GM10248 (cell line): ENCODE measurements around the gene PIK3R5.
A peak's percentile ranks its signal among the peaks of the same experiment; 100 is the strongest.

ENCODE experiments used
- CTCF ChIA-PET: fragments of 300-600 bp; sonication (Branson Sonifier 250); formaldehyde crosslinking; extraction: SDS; loops from one replicate; lab custom pipeline; 2021; ENCODE audit warnings: antibody characterized with exemption; lab: Yijun Ruan, JAX
- POLR2A ChIA-PET: fragments of 350-650 bp; sonication (Branson Sonifier 250); formaldehyde crosslinking; extraction: SDS; loops from one replicate; lab custom pipeline; 2020; ENCODE audit warnings: antibody characterized with exemption; lab: Yijun Ruan, JAX
- DNase-seq: peaks from one replicate; pipeline ENCODE4 v3.0.0; 2012; ENCODE audit errors: extremely low spot score
- TF ChIP-seq, protein P1 (sequence below): IDR thresholded peaks from 2 replicates; pipeline ENCODE4 v1.5.1; 2012; ENCODE audit warnings: mild to moderate bottlenecking, low read depth; ENCODE audit errors: extremely low read depth, missing control alignments, control extremely low read depth

PIK3R5 gene

DNA sequence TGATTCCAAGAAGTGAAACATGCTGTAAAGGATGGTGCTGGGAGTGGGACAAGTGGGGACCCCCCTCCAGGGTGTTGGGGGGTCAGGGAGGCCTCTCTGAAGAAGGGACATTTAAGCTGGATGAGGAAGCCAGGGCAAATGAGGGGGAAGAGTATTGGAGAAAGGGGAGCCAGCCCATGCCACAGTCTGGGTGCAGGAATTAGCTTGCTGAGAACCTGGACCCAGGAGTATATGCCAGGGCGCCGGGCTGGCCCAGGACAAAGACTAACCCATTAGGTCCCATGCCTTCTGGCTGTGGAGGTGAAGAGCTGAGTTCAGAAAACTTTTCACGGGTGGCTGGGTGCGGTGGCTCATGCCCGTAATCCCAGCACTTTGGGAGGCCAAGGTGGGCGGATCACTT is 52.4 kb downstream of the PIK3R5 start:
- DNase-seq = peak; percentile 8
- ChIA-PET CTCF (interaction anchor here (1.4 to 9.1 kb wide), 6 partner anchors 9 to 157 kb away, joined by 4 to 67 read pairs (median 18); no protein-coding TSS in a partner anchor), POLR2A (interaction anchor here (0.6 kb wide), 1 partner anchor 802 kb away, joined by 3 read pairs; no protein-coding TSS in a partner anchor)
- TF ChIP-seq, protein P1, sequence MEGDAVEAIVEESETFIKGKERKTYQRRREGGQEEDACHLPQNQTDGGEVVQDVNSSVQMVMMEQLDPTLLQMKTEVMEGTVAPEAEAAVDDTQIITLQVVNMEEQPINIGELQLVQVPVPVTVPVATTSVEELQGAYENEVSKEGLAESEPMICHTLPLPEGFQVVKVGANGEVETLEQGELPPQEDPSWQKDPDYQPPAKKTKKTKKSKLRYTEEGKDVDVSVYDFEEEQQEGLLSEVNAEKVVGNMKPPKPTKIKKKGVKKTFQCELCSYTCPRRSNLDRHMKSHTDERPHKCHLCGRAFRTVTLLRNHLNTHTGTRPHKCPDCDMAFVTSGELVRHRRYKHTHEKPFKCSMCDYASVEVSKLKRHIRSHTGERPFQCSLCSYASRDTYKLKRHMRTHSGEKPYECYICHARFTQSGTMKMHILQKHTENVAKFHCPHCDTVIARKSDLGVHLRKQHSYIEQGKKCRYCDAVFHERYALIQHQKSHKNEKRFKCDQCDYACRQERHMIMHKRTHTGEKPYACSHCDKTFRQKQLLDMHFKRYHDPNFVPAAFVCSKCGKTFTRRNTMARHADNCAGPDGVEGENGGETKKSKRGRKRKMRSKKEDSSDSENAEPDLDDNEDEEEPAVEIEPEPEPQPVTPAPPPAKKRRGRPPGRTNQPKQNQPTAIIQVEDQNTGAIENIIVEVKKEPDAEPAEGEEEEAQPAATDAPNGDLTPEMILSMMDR = no peak

DNA sequence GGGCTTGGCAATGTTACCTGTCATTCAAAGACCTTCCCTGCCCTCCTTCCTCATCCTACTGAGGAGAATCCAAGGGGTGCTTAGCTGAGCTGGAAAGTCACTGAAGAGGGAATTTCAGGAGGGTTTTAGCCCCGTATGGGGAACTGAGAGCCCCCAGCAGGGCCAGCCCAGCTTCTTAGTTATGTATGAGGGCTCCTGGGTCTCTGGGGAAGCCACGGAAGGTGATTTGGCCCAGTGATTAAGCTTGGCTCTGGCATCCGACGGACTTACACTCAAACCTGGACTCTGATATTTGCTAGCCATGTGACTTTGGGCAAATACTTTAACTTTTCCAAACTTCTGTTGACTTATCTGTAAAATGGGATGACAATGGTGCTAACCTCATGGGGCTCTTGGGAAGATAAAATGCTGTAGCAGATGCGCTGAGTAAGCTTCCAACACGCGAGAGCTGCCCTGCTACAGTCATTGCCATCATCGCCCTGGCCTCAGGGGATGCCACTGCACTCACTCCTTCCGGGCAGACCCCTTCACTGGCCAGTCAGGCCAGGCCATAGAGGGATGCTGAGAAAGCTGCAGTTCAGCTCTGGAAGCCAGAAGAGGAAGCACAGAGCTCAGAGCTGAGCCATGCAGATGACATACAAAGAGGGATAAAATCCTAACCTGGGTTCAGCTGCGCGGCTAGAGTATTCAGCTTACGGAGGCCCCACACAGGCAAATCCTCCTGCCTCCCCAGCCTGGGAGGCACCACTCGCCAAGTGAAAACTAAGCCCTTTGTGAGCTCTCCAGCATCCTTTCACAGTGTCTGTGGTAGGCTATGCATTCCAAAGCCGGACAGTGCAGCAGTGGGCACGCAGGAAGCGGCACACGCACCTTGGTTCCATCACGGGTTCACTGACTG is 53.2 kb downstream of the PIK3R5 start:
- DNase-seq = peak; percentile 24
- POLR2A ChIA-PET = interaction anchor here (0.6 to 1.1 kb wide), 2 partner anchors 18 to 803 kb away, joined by 3 read pairs; no protein-coding TSS in a partner anchor
- TF ChIP-seq, protein P1 = no peak
- CTCF ChIA-PET = interaction anchor here (1.0 to 9.1 kb wide), 6 partner anchors 8 to 156 kb away, joined by 3 to 67 read pairs (median 16); no protein-coding TSS in a partner anchor

DNA sequence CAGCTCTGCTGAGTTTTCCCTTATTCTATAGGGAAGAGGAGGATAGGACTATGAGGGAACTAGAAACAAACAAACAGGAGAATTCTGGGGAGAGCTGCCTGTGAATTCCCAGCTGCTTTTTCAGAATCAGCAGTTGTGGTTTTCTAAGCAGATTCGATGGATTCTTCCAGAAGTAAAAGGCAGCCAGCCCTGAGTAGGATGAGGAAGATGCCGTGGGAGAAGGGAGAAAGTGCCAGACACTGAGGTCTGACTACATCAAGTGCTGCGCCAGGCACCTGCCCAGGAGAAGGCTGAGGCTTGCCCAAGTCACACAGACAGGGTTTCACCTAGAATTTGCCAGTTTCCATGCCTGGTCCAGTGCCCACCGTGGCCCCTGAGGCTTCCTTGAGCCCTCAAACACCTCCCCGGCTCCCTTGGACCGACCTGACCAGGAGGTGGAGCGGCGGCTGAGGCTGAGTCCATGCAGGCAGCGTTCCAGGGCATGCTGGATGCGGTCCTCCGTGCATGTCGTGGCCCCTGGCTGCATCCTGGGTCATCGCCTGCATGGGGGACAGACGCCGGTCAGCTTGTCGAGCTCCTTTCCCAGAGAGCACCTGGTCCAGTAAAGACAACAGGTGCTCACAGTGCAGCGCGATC is 54.4 kb downstream of the PIK3R5 start:
- ChIA-PET CTCF (interaction anchor here (1.0 to 9.1 kb wide), 6 partner anchors 9 to 527 kb away, joined by 3 to 67 read pairs (median 16); no protein-coding TSS in a partner anchor), POLR2A (interaction anchor here (1.0 to 1.1 kb wide), 2 partner anchors 10 to 16 kb away, joined by 3 read pairs; no protein-coding TSS in a partner anchor)
- TF ChIP-seq, protein P1 = no peak
- peak; percentile 9 for DNase-seq

DNA sequence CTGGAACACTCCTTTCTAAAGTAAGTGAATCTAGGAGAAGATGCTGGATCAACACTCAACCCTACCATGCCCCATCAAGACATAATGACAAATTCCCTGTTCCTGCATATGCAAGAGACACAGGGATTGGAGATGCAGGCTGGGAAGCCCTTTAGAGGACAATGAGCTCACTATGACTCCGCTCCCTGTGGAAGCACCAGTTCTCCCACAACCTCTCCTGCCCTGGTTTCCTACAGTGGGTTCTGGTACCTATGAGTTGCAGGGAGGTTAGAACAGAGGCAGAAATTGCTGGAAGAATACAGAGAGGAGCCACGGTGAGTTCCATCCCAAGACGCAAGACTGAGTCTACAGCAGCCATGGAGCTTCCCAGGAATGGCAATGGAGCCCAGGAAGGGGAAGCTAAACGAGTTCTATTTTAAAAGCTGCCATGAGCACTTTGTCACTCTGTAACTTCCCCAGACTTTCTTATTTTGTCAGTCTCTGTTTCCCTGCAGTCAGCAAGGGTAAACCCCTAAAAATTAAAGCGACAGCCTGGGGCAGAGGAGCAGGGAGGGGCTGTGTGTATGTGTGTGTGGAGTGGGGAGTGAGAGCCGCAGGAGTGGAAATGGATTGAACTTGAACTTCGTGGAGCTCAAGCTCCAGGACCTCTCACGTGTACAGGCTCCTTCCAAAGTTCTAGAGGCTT is 55.8 kb downstream of the PIK3R5 start:
- POLR2A ChIA-PET = no interaction called here
- CTCF ChIA-PET = interaction anchor here (1.0 to 9.1 kb wide), 6 partner anchors 10 to 526 kb away, joined by 3 to 67 read pairs (median 16); no protein-coding TSS in a partner anchor
- TF ChIP-seq, protein P1 = no peak
- DNase-seq = no peak

DNA sequence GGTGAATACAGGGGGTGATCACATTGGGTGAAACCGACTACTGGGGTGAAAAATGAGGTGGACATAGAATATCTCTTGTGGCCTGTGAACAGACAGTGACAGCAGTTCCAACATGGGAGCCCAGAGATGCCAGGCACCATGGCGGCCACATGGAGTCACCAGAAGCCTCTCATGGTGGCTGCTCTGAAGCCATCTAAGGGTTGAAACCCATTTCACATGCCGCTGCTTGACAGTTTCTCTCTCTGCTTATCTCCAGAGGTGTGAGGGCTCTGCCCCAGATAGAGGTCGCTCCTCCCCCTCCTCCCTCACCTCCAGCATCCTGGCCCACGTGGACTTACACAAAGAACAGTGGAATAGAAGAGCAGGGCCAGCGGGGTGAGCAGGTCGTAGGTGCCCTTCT is 60.2 kb downstream of the PIK3R5 start:
- TF ChIP-seq, protein P1 = no peak
- no peak for DNase-seq
- ChIA-PET CTCF (interaction anchor here (3.2 kb wide), 1 partner anchor 10 kb away, joined by 11 read pairs; no protein-coding TSS in a partner anchor), POLR2A (no interaction called here)
